GM12865 (cell line): ENCODE data around the gene PDE4D.
A peak's percentile ranks its signal among the peaks of the same experiment; 100 is the strongest.

ENCODE experiments used
- DNase-seq: peaks from one replicate; pipeline ENCODE4 v3.0.0; 2010; ENCODE audit warnings: low read depth
- H3K4me3 ChIP-seq: 2 replicates; pipeline ENCODE4 v1.5.1; 2011; ENCODE audit warnings: mild to moderate bottlenecking, low read depth, low read length, control low read depth
- CTCF ChIP-seq: IDR thresholded peaks from 2 replicates; pipeline ENCODE4 v1.5.1; 2011; ENCODE audit warnings: low read length, control low read depth, low read depth, inconsistent platforms; ENCODE audit not compliant: insufficient read depth; ENCODE audit errors: missing control alignments

PDE4D gene

GRCh38 chr5:59123595-59124561 lies 769.6 kb downstream of the PDE4D start:
- H3K4me3 ChIP-seq, result no peak overlapping the region
- TF ChIP-seq CTCF, result no peak

GRCh38 chr5:59119480-59119879 lies 774.0 kb downstream of the PDE4D start:
- TF ChIP-seq CTCF, result no peak
- DNase-seq, result no peak
- no peak overlapping the region for H3K4me3 ChIP-seq

More at GRCh38 chr5:59123595-59124561, 769.6 kb downstream of the PDE4D start:
- peak; percentile 54 for DNase-seq

- no peak for TF ChIP-seq CTCF
- no peak overlapping the region for H3K4me3 ChIP-seq
Observed at GRCh38 chr5:59117320-59117719, 776.2 kb downstream of the PDE4D start.

GRCh38 chr5:59116231-59116865 lies 777.2 kb downstream of the PDE4D start:
- TF ChIP-seq CTCF, result no peak
- no peak overlapping the region for H3K4me3 ChIP-seq
- DNase-seq, result no peak

More at GRCh38 chr5:59117320-59117719, 776.2 kb downstream of the PDE4D start:
- no peak for DNase-seq

GRCh38 chr5:59115345-59115744 lies 778.2 kb downstream of the PDE4D start:
- no peak overlapping the region for H3K4me3 ChIP-seq
- no peak for DNase-seq
- no peak for TF ChIP-seq CTCF

GRCh38 chr5:59109383-59109782 lies 784.1 kb downstream of the PDE4D start:
- TF ChIP-seq CTCF, result no peak
- no peak for DNase-seq
- no peak overlapping the region for H3K4me3 ChIP-seq
